Mucosa of descending colon (tissue), 3 donors: Measurements from ENCODE around the gene PPP1R3A. TPM values are rescaled to one million over a fixed set of nuclear protein-coding genes. Genes with fewer than 3 reads are reported as not detected.

Source experiments
- ATAC-seq: fragments of 200-7000 bp; cut with Tn5 transposase; one replicate; pipeline ENCODE4 v1.9.1; 2020; ENCODE audit warnings: mild to moderate bottlenecking, moderate library complexity
- DNase-seq, 3 donors: peaks; one replicate each; pipeline ENCODE4 v3.0.0-alpha.2; 2020
- H3K36me3 ChIP-seq: fragments of 200-600 bp; one replicate; pipeline ENCODE4 v1.8.0; 2021; ENCODE audit warnings: low read depth, mild to moderate bottlenecking
- H3K4me1 ChIP-seq: fragments of 200-600 bp; one replicate; pipeline ENCODE4 v1.8.0; 2021; ENCODE audit warnings: low read depth, mild to moderate bottlenecking
- H3K4me3 ChIP-seq: fragments of 200-600 bp; one replicate; pipeline ENCODE4 v1.8.0; 2021; ENCODE audit warnings: mild to moderate bottlenecking
- H3K9me3 ChIP-seq: fragments of 200-600 bp; one replicate; pipeline ENCODE4 v1.8.0; 2021; ENCODE audit warnings: mild to moderate bottlenecking
- intact Hi-C, 2 donors: fragments of 100-400 bp; cut with DNase I in 1 of 2; cut with micrococcal nuclease in 1 of 2; formaldehyde crosslinking; loops; one replicate each; pipeline versions ENCODE4 v1.11.0 to v1.11.1; 2022; cut with DNase I, micrococcal nuclease
- total RNA-seq, 3 donors: library from RNA; stranded (reverse); fragmentation: NEBNext Ultra II Directional in 2 of 3; extraction: Animal tissue kit (Norgen Biotek cat#: 25700) in 2 of 3; gene quantifications; one replicate each; pipeline versions ENCODE4 v1.2.1 to v1.2.4, GENCODE V29; 2021 to 2023
- TF ChIP-seq, protein P1 (sequence below): fragments of 200-600 bp; IDR thresholded peaks from one replicate; pipeline ENCODE4 v1.8.0; 2022; ENCODE audit warnings: antibody characterized with exemption, mild to moderate bottlenecking
- donor health status: DM: no; HTN: no; CAD: no; lungs with moderate emphysema.
- donor health status: DM: no; HTN: no; CAD: no.
- donor health status: DM: no; HTN: yes; CAD: no.

PPP1R3A gene
- total RNA-seq, 3 donors from 2014 or later: 0.27 TPM; not detected in 2

DNA sequence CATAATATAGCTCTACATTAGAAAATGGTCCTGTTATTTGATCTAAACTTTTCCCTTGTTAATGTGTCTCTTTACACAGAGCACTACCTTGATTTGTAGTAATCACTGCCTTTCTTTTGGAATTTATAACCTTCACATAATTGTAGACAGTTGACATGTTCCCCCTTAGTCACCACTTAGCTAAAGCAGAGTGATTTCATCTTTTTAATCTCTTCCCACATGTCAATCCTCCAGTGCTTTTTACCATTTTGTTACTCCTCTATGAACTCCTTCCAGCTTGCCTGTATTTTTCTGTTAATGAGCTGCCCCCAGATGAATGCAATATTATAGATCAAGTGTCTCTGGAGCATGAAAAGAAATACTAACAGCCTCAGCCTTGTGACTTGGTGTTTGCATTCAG lies 2.6 kb upstream of the PPP1R3A start:
- TF ChIP-seq, protein P1, sequence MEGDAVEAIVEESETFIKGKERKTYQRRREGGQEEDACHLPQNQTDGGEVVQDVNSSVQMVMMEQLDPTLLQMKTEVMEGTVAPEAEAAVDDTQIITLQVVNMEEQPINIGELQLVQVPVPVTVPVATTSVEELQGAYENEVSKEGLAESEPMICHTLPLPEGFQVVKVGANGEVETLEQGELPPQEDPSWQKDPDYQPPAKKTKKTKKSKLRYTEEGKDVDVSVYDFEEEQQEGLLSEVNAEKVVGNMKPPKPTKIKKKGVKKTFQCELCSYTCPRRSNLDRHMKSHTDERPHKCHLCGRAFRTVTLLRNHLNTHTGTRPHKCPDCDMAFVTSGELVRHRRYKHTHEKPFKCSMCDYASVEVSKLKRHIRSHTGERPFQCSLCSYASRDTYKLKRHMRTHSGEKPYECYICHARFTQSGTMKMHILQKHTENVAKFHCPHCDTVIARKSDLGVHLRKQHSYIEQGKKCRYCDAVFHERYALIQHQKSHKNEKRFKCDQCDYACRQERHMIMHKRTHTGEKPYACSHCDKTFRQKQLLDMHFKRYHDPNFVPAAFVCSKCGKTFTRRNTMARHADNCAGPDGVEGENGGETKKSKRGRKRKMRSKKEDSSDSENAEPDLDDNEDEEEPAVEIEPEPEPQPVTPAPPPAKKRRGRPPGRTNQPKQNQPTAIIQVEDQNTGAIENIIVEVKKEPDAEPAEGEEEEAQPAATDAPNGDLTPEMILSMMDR: no peak
- no peak for ATAC-seq
- Histone ChIP-seq H3K36me3 (no peaks in the 10 kb centered on the region), H3K4me3 (no peak overlapping the region), H3K4me1 (no peaks in the 10 kb centered on the region), H3K9me3 (no peaks in the 10 kb centered on the region)
- no peak for DNase-seq
- intact Hi-C loops: no loop called here

DNA sequence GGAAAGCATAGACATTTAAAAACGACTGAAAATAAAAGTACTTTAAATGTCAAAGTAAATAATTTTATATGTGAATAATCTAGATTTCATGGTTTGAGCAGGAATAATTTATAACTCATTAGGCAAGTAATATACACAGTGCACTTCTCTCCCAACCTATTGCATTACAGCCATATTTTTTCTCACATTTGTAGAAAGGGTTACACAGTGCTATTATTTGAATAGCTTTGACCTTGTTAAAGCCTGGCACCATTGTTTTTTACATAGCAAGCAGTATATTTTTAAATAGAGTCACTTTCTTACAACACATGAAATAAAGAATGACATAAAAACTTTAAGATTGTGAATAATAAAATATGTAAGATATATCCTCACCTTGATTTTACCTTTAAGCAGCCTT lies 969 bp downstream of the PPP1R3A start:
- Histone ChIP-seq H3K4me1 (no peaks in the 10 kb centered on the region), H3K36me3 (no peaks in the 10 kb centered on the region), H3K4me3 (no peak overlapping the region), H3K9me3 (no peaks in the 10 kb centered on the region)
- intact Hi-C loops: no loop called here
- ATAC-seq: no peak
- no peak for DNase-seq
- TF ChIP-seq, protein P1: no peak

DNA sequence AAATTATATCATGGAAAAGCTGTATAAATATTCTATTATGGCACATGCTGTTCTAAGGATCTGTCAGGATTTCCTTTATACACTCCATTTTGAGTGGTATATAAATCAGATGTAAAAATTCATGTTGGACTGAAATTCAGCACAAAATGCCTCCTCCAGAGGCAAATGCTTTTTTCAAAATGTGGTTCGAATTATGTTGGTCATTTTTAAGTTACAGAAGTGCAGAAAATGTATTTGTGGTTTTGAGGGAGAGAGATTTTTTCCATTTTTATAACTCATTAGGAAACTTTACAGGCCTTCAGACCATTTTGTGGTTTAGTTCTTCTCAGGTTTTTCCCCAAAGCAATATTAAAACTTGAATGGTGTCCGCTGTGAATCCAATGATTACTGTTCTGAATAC lies 2.9 kb downstream of the PPP1R3A start:
- Histone ChIP-seq H3K4me3 (no peak overlapping the region), H3K4me1 (no peaks in the 10 kb centered on the region), H3K36me3 (no peaks in the 10 kb centered on the region), H3K9me3 (no peaks in the 10 kb centered on the region)
- TF ChIP-seq, protein P1: no peak
- ATAC-seq (no peak), DNase-seq (no peak)
- intact Hi-C loops: no loop called here

DNA sequence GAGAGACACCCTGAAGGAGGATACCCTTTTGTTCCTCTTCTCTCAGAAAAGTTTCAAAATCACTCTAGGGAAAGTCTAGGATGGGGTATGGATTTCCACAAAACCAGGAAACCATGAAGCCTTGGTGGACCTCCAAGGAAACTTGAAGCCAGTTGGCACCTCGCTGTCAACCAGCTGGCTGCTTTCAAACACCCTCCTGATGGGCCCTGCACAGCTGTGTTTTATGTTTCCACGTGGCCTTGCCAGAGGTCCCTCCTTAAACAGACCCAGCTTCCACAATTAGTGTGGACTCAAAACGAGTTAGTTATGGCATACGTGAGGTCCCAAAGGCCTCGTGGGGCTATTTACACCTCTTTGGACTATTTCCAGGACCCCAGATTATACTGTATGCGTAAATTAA lies 5.9 kb downstream of the PPP1R3A start:
- Histone ChIP-seq H3K36me3 (no peaks in the 10 kb centered on the region), H3K4me1 (no peaks in the 10 kb centered on the region), H3K9me3 (no peaks in the 10 kb centered on the region), H3K4me3 (no peak overlapping the region)
- intact Hi-C loops: no loop called here
- ATAC-seq (no peak), DNase-seq (no peak)
- TF ChIP-seq, protein P1: no peak

DNA sequence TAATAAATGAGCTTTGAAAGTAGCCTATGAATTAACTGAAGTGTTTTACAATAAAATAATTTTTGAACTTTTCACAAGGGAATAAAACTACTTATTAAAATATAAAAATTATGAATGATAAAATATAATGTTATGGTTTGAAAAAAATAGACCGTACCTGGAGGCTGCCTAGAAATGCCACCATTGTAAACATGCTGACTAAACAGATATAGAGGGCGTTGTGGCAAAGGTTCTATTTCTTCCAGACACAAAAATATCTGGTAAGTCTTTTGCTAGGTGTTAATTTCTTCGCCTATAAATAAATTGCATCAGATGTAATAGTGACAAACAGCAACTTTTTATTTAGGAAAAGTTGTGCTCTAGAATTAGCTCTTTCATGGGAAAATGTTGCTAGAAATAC lies 11.2 kb downstream of the PPP1R3A start:
- TF ChIP-seq, protein P1: no peak
- no peak for ATAC-seq
- Histone ChIP-seq H3K36me3 (no peaks in the 10 kb centered on the region), H3K9me3 (no peaks in the 10 kb centered on the region), H3K4me1 (no peaks in the 10 kb centered on the region), H3K4me3 (no peak overlapping the region)
- no peak for DNase-seq
- intact Hi-C loops: no loop called here

DNA sequence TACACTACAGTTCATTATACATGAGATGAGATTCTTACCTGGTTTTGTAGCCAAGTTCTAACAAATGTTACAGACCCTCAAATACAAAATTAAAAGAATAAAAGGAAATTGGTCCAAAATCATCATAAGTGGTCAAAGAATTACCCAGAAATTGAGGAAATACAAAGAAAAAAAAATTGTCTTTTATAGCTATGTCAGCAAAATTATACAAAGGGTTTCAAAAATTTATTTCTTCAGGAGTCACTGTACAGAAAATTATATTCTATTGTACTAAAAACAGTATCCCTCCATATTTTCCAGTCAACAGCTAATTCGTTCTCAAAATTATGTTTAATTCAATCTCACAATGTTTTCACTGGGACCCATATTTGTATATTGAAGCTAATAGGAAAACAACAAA lies 14.3 kb downstream of the PPP1R3A start:
- intact Hi-C loops: no loop called here
- ATAC-seq: no peak
- Histone ChIP-seq H3K9me3 (no peaks in the 10 kb centered on the region), H3K4me1 (no peaks in the 10 kb centered on the region), H3K4me3 (no peak overlapping the region), H3K36me3 (no peaks in the 10 kb centered on the region)
- TF ChIP-seq, protein P1: no peak
- DNase-seq: no peak
